ENCODE results near the gene PRPF4. TPM values are rescaled to one million over a fixed set of nuclear protein-coding genes. Genes with fewer than 3 reads are reported as not detected.

PRPF4 gene
- total RNA-seq, 1 experiment from 2014 or later, result 32.4 TPM

DNA sequence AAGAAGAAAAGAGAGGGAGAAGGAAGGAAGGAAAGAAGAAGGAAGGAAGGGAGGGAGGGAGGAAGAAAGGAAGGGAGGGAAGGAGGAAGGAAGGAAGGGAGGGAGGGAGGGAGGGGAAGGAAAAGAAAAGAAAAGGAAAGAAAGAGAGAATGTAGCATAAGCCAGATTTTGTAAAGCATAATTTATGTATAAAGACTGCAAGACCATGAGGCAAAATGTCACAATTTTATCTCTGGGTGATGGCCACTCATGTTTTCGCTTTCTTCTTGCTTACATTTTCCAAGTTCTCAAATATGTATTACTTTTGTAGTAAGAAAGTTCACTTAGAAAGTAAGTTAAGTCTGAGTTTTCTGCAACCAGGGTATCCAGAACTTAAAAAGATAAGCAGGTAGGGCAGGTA, 31.1 kb downstream of the PRPF4 start (continued):
- TF ChIP-seq NFYB (CRISPR knock-in tag; conservative IDR thresholded peaks at IDR 0.05; ENCODE audit: low read depth) (no peak), RORB (CRISPR knock-in tag; IDR thresholded peaks at IDR 0.05) (no peak)

GRCh38 chr9:113307396-113307975, 32.0 kb downstream of the PRPF4 start:
- no peak for ATAC-seq
- DNase-seq (ENCODE audit: low spot score), result no peak
- Mint-ChIP-seq H3K27me3 (ENCODE audit: low read depth) (no peaks in the 10 kb centered on the region), H3K36me3 (no peaks in the 10 kb centered on the region), H3K9me3 (no peaks in the 10 kb centered on the region), H3K27ac (no peak overlapping the region), H3K4me3 (no peak overlapping the region), H3K4me1 (0 out of 2 replicates have a peak, but pooled peaks cover 3% of the 10 kb centered on the region)
- ChIA-PET POLR2A (interaction anchor here (0.6 kb wide), 1 partner anchor 23 kb away, joined by 4 read pairs; no protein-coding TSS in a partner anchor), CTCF (no interaction called here)
- TF ChIP-seq ZNF396 (CRISPR knock-in tag; IDR thresholded peaks at IDR 0.05; ENCODE audit: borderline replicate concordance), result no peak
- no peak for TF ChIP-seq HMGA2 (CRISPR knock-in tag; IDR thresholded peaks at IDR 0.05)
- TF ChIP-seq E2F4 (CRISPR knock-in tag; IDR thresholded peaks at IDR 0.05; ENCODE audit: borderline replicate concordance, low read depth), result no peak
- TF ChIP-seq, protein P1, sequence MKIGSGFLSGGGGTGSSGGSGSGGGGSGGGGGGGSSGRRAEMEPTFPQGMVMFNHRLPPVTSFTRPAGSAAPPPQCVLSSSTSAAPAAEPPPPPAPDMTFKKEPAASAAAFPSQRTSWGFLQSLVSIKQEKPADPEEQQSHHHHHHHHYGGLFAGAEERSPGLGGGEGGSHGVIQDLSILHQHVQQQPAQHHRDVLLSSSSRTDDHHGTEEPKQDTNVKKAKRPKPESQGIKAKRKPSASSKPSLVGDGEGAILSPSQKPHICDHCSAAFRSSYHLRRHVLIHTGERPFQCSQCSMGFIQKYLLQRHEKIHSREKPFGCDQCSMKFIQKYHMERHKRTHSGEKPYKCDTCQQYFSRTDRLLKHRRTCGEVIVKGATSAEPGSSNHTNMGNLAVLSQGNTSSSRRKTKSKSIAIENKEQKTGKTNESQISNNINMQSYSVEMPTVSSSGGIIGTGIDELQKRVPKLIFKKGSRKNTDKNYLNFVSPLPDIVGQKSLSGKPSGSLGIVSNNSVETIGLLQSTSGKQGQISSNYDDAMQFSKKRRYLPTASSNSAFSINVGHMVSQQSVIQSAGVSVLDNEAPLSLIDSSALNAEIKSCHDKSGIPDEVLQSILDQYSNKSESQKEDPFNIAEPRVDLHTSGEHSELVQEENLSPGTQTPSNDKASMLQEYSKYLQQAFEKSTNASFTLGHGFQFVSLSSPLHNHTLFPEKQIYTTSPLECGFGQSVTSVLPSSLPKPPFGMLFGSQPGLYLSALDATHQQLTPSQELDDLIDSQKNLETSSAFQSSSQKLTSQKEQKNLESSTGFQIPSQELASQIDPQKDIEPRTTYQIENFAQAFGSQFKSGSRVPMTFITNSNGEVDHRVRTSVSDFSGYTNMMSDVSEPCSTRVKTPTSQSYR (CRISPR knock-in tag; IDR thresholded peaks at IDR 0.05), result no peak
- no peak for TF ChIP-seq TEAD1 (CRISPR knock-in tag; IDR thresholded peaks at IDR 0.05)

GRCh38 chr9:113309204-113309813, 33.9 kb downstream of the PRPF4 start:
- Mint-ChIP-seq H3K27ac (no peak overlapping the region), H3K36me3 (no peaks in the 10 kb centered on the region), H3K9me3 (no peaks in the 10 kb centered on the region), H3K4me3 (no peak overlapping the region), H3K4me1 (0 out of 2 replicates have a peak, but pooled peaks cover 3% of the 10 kb centered on the region), H3K27me3 (ENCODE audit: low read depth) (no peaks in the 10 kb centered on the region)
- CTCF ChIA-PET, result interaction anchor here (1.3 kb wide), 2 partner anchors 13 to 349 kb away, joined by 3 read pairs; no protein-coding TSS in a partner anchor
- POLR2A ChIA-PET, result no interaction called here
- DNase-seq (ENCODE audit: low spot score) (no peak), ATAC-seq (no peak; the same call in 1 of the 2 replicates)
- no peak for TF ChIP-seq CREB1 (CRISPR knock-in tag; IDR thresholded peaks at IDR 0.05)
- no peak for TF ChIP-seq USF1 (CRISPR knock-in tag; IDR thresholded peaks at IDR 0.05)
- TF ChIP-seq NFE2L1 (CRISPR knock-in tag; IDR thresholded peaks at IDR 0.05), result no peak
- no peak for TF ChIP-seq MYBL2 (CRISPR knock-in tag; IDR thresholded peaks at IDR 0.05)
- TF ChIP-seq JUN (CRISPR knock-in tag; IDR thresholded peaks at IDR 0.05), result no peak
- TF ChIP-seq RORB (CRISPR knock-in tag; IDR thresholded peaks at IDR 0.05), result no peak
- no peak for TF ChIP-seq HMGA2 (CRISPR knock-in tag; IDR thresholded peaks at IDR 0.05)
- TF ChIP-seq RELA (CRISPR knock-in tag; IDR thresholded peaks at IDR 0.05; ENCODE audit: borderline replicate concordance), result no peak
- no peak for TF ChIP-seq TEAD4 (CRISPR knock-in tag; IDR thresholded peaks at IDR 0.05)
- TF ChIP-seq NFATC4 (CRISPR knock-in tag; IDR thresholded peaks at IDR 0.05), result no peak
- TF ChIP-seq, protein P2, sequence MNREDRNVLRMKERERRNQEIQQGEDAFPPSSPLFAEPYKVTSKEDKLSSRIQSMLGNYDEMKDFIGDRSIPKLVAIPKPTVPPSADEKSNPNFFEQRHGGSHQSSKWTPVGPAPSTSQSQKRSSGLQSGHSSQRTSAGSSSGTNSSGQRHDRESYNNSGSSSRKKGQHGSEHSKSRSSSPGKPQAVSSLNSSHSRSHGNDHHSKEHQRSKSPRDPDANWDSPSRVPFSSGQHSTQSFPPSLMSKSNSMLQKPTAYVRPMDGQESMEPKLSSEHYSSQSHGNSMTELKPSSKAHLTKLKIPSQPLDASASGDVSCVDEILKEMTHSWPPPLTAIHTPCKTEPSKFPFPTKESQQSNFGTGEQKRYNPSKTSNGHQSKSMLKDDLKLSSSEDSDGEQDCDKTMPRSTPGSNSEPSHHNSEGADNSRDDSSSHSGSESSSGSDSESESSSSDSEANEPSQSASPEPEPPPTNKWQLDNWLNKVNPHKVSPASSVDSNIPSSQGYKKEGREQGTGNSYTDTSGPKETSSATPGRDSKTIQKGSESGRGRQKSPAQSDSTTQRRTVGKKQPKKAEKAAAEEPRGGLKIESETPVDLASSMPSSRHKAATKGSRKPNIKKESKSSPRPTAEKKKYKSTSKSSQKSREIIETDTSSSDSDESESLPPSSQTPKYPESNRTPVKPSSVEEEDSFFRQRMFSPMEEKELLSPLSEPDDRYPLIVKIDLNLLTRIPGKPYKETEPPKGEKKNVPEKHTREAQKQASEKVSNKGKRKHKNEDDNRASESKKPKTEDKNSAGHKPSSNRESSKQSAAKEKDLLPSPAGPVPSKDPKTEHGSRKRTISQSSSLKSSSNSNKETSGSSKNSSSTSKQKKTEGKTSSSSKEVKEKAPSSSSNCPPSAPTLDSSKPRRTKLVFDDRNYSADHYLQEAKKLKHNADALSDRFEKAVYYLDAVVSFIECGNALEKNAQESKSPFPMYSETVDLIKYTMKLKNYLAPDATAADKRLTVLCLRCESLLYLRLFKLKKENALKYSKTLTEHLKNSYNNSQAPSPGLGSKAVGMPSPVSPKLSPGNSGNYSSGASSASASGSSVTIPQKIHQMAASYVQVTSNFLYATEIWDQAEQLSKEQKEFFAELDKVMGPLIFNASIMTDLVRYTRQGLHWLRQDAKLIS (CRISPR knock-in tag; IDR thresholded peaks at IDR 0.05; ENCODE audit: borderline replicate concordance), result no peak
- TF ChIP-seq MXD4 (CRISPR knock-in tag; IDR thresholded peaks at IDR 0.05; ENCODE audit: borderline replicate concordance), result no peak
- TF ChIP-seq GTF2I (CRISPR knock-in tag; conservative IDR thresholded peaks at IDR 0.05), result no peak
- TF ChIP-seq CBFB (CRISPR knock-in tag; IDR thresholded peaks at IDR 0.05; ENCODE audit: low read depth), result no peak
- TF ChIP-seq, protein P3, sequence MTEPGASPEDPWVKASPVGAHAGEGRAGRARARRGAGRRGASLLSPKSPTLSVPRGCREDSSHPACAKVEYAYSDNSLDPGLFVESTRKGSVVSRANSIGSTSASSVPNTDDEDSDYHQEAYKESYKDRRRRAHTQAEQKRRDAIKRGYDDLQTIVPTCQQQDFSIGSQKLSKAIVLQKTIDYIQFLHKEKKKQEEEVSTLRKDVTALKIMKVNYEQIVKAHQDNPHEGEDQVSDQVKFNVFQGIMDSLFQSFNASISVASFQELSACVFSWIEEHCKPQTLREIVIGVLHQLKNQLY (CRISPR knock-in tag; IDR thresholded peaks at IDR 0.05), result no peak
- TF ChIP-seq FOXP1 (CRISPR knock-in tag; IDR thresholded peaks at IDR 0.05; ENCODE audit: borderline replicate concordance), result no peak
- no peak for TF ChIP-seq NFYB (CRISPR knock-in tag; conservative IDR thresholded peaks at IDR 0.05; ENCODE audit: low read depth)
- TF ChIP-seq CTCF (IDR thresholded peaks at IDR 0.05), result no peak

All from WTC11 (cell line).